GM19324 (cell line): ENCODE results near the gene ENDOU.

Experiments
- ATAC-seq: cut with Tn5 transposase; IDR thresholded peaks from one replicate; pipeline ENCODE4 v1.9.1; 2021; ENCODE audit warnings: mild to moderate bottlenecking, moderate library complexity; ENCODE audit not compliant: unreplicated experiment, low FRiP score

The ENDOU gene

GRCh38 chr12:47722941-47723631, 2.2 kb downstream of the ENDOU start:
- no peak for ATAC-seq

- no peak for ATAC-seq
These were observed 3.0 kb downstream of the ENDOU start for GRCh38 chr12:47722136-47722834.

GRCh38 chr12:47721431-47721973, 3.8 kb downstream of the ENDOU start:
- ATAC-seq: no peak

- ATAC-seq: no peak
These were observed 6.8 kb downstream of the ENDOU start for GRCh38 chr12:47718531-47718930.

- ATAC-seq: no peak
These were observed 7.7 kb downstream of the ENDOU start for GRCh38 chr12:47717443-47718193.

- ATAC-seq: no peak
These were observed 8.2 kb downstream of the ENDOU start for GRCh38 chr12:47717046-47717442.

- ATAC-seq: no peak
These were observed 9.3 kb downstream of the ENDOU start for GRCh38 chr12:47715877-47716548.

- peak; percentile 72 for ATAC-seq
These were observed 9.9 kb downstream of the ENDOU start for GRCh38 chr12:47715393-47715876.

- ATAC-seq: no peak
These were observed 10.4 kb downstream of the ENDOU start for GRCh38 chr12:47714826-47715386.

GRCh38 chr12:47712171-47712570, 13.1 kb downstream of the ENDOU start:
- no peak for ATAC-seq

- no peak for ATAC-seq
These were observed 13.8 kb downstream of the ENDOU start for GRCh38 chr12:47711448-47711847.

GRCh38 chr12:47710278-47710677, 15.0 kb downstream of the ENDOU start:
- no peak for ATAC-seq

GRCh38 chr12:47709671-47710070, 15.6 kb downstream of the ENDOU start:
- ATAC-seq: no peak

GRCh38 chr12:47709237-47709636, 16.1 kb downstream of the ENDOU start:
- no peak for ATAC-seq

GRCh38 chr12:47707905-47708543, 17.3 kb downstream of the ENDOU start:
- no peak for ATAC-seq

GRCh38 chr12:47707355-47707754, 17.9 kb downstream of the ENDOU start:
- ATAC-seq: no peak

GRCh38 chr12:47705566-47706425, 19.5 kb downstream of the ENDOU start, which contains the start of gene RPAP3:
Gene RPAP3, minus strand, starts transcription at chr12:47706030. Its CDS starts 3,190 bp downstream, at chr12:47702840.
- ATAC-seq: peak; percentile 81

- ATAC-seq: no peak
These were observed 20.1 kb downstream of the ENDOU start for GRCh38 chr12:47705229-47705565.

GRCh38 chr12:47704719-47705118, 20.6 kb downstream of the ENDOU start:
- ATAC-seq: no peak
